A673 (cell line): ENCODE data around the gene ADARB2.

Source experiments
- CTCF ChIP-seq: fragments of 300-800, 200-600 bp; sonication (generic); conservative IDR thresholded peaks from 2 replicates; pipeline ENCODE4 v1.5.1; 2017; ENCODE audit warnings: low read depth, mild to moderate bottlenecking, antibody characterized with exemption, low read length, moderate library complexity, mixed read lengths
- EZH2 ChIP-seq: fragments of 200-600 bp; sonication (generic); IDR thresholded peaks from 2 replicates; pipeline ENCODE4 v1.6.1; 2017; ENCODE audit warnings: borderline replicate concordance, low read depth, mild to moderate bottlenecking, mixed read lengths, antibody characterized with exemption, low read length; ENCODE audit not compliant: poor library complexity, severe bottlenecking

DNA sequence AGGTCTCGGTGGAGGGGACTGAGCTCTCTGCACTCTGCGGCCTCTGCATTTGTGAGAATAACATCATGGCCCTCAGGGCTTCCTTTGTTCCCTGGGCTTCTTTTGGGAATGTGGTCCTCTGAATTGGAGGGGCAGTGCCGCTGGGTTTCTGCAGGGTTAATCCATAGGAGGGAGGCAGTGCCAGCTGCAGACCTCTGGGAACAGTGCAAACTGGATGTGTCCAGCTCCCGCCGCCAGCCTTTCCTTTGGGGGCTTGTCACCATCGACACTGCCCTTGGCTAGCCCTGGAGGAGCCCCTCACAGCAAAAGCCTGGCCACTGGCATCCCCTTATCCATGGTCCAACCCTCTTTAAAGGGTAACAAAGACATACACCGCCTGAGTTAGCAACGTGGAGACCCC is 507.2 kb downstream of the ADARB2 start:
- TF ChIP-seq CTCF (no peak), EZH2 (no peak)
